ENCODE measurements around the gene OTOP2.
"Not testable (repeated sequence)": the region's sequence is repeated elsewhere in the genome, so short reads cannot be mapped to it uniquely, and the experiment has no call there.

The OTOP2 gene

GRCh38 chr17:74901353-74902135 is 22.5 kb upstream of the OTOP2 start:
- DNase-seq (ENCODE audit: low read depth in 2 of 2): no peak

GRCh38 chr17:74903034-74903433 is 21.0 kb upstream of the OTOP2 start:
- DNase-seq (ENCODE audit: low read depth in 2 of 2): no peak

DNA sequence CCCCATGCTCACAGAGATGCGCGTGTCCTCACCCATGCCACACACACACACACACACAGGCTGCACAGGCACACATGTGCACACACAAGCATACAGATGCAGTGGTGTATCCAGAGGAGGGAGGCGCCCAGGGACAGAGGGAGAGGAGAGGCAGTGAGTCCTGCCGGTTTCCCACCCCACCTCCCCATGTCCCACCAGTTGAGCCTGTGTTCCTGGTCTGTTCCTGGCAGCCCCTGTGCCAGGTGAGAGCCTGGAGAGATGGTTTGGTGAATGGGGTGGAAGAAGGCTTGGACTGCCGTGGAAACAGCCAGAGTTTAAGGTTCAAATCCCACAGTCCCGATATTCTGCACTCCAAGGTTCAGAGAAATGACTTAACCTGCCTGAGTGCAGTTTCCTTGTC is 20.4 kb upstream of the OTOP2 start:
- DNase-seq (ENCODE audit: low read depth in 2 of 2): no peak

- no peak for DNase-seq (ENCODE audit: low read depth in 2 of 2)
Observed at GRCh38 chr17:74904687-74905409, 19.2 kb upstream of the OTOP2 start.

DNA sequence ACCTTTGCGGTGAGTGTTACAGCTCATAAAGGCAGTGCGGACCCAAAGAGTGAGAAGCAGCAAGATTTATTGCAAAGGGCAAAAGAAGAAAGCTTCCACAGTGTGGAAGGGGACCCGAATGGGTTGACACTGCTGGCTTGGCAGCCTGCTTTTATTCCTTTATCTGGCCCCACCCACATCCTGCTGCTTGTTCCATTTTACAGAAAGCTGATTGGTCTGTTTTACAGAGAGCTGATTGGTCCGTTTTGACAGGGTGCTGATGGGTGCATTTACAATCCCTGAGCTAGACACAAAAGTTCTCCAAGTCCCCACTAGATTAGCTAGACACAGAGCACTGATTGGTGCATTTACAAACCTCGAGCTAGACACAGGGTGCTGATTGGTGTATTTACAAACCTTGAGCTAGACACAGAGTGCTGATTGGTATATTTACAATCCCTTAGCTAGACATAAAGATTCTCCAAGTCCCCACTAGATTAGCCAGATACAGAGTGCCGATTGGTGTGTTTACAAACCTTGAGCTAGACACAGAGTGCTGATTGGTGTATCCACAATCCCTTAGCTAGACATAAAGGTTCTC is 17.8 kb upstream of the OTOP2 start:
- DNase-seq (ENCODE audit: low read depth in 2 of 2): not testable (repeated sequence)

DNA sequence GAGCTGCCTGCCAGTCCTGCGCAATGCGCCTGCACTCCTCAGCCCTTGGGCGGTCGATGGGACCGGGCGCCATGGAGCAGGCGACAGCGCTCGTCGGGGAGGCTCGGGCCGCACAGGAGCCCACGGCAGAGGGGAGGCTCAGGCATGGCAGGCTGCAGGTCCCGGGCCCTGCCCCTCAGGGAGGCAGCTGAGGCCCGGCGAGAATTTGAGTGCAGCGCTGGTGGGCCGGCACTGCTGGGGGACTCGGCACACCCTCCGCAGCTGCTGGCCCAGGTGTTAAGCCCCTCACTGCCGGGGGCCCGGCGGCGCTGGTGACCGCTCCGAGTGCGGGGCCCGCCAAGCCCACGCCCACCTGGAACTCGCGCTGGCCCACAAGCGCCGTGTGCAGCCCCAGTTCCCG is 17.1 kb upstream of the OTOP2 start:
- no peak for DNase-seq (ENCODE audit: low read depth in 2 of 2)

GRCh38 chr17:74909097-74909496 is 15.0 kb upstream of the OTOP2 start:
- DNase-seq (ENCODE audit: low read depth in 2 of 2): not testable (repeated sequence)

- not testable (repeated sequence) for DNase-seq (ENCODE audit: low read depth in 2 of 2)
Observed at GRCh38 chr17:74911423-74911822, 12.7 kb upstream of the OTOP2 start.

GRCh38 chr17:74916136-74916850 is 7.8 kb upstream of the OTOP2 start:
- no peak for DNase-seq (ENCODE audit: low read depth in 2 of 2)

- no peak for DNase-seq (ENCODE audit: low read depth in 2 of 2)
Observed at GRCh38 chr17:74916851-74917199, 7.2 kb upstream of the OTOP2 start.

DNA sequence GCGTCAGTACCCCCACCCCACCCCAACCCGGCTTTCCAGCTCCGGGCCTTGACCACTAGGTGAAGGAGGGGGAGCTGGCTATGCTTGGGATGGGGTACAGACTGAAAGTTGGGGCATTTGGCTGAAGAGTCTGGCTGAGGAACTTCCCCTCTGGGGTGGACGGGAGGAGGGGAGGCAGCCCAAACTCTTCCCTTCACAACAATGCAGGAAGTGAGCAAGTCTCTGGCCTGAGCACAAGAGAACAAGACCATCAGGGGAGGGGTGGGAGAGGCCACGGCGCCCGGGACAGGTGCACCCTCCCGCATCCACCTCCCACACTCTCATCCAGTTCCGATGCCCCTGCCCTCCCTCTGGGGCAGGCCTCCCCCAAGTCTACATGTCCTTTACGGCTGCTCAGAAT is 6.6 kb upstream of the OTOP2 start:
- no peak for DNase-seq (ENCODE audit: low read depth in 2 of 2)

- DNase-seq (ENCODE audit: low read depth in 2 of 2): no peak
Observed at GRCh38 chr17:74918906-74919305, 5.2 kb upstream of the OTOP2 start.

GRCh38 chr17:74919440-74920305 is 4.4 kb upstream of the OTOP2 start:
- DNase-seq (ENCODE audit: low read depth in 2 of 2): no peak

GRCh38 chr17:74920306-74920620 is 3.8 kb upstream of the OTOP2 start:
- DNase-seq (ENCODE audit: low read depth in 2 of 2): no peak

DNA sequence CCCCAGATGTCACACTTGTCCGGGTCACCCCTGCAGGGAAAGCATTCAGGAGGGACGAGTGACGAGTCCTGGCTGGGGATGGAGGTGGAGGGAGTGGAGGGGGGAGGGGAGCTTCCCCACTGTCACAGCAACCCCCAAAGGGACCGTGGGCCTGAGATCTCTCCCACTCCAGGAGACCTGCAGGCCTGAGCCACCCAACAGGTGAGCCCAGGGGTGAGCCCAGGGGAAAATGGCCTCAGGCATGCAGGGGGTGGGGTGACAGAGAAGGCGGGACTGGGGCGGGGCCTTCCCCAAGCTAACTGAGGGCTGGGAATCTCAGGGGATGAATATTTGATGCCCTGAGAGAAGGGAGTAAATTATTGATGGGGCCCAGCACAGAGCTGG is 3.4 kb upstream of the OTOP2 start:
- no peak for DNase-seq (ENCODE audit: low read depth in 2 of 2)

DNA sequence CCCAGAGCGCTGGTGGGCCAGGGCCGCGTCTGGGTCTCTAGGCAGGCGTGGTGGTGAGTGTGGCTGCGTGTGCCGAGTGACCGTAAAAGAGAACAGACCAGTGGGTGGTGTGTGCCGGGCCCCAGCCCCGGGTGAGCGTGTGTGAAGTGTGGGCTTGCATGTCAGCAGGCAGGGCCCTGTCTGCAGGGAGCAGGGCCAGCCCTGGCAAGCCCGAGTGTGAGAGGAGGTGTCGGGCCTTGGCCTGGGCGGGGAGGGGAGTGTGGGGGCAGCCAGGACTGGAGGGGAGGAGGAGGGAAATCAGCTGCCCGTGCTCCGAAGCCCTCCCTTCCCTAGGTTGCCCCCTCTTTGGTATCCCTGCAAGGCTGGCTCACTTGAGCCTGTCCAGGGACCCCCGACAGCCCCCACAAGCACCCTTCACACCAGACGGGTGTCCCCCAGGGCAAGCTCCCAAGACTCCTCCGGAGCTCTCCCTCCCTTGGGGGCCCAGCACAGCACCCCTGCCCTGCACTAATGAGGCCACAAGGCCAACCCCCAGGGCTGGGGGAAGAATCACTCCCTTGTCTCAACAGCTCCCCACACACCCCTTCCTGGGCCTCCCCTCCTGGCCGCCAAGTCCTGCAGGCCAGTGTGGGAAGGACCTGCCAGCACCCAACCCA is 2.9 kb upstream of the OTOP2 start:
- no peak for DNase-seq (ENCODE audit: low read depth in 2 of 2)

GRCh38 chr17:74921769-74922168 is 2.3 kb upstream of the OTOP2 start:
- no peak for DNase-seq (ENCODE audit: low read depth in 2 of 2)

DNA sequence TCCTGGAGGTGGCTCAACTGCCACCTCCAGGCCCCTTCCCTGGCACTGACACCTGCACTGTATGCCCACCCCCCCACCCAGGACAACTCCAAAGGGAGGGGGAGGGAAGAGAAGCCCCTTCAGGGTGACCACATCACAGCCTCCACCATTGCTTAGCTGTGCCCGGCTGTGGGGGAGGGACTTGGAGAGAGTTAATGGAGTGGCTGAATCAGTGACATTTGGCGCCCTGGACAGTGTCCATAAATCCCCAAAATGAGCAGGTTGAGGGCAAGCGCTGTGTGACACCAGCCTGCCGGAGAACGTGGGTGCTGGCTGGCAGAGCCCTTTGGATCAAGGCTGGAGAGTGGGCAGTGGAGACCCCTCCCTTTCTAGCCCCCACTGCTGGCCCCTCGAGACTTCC is 1.9 kb upstream of the OTOP2 start:
- no peak for DNase-seq (ENCODE audit: low read depth in 2 of 2)

DNA sequence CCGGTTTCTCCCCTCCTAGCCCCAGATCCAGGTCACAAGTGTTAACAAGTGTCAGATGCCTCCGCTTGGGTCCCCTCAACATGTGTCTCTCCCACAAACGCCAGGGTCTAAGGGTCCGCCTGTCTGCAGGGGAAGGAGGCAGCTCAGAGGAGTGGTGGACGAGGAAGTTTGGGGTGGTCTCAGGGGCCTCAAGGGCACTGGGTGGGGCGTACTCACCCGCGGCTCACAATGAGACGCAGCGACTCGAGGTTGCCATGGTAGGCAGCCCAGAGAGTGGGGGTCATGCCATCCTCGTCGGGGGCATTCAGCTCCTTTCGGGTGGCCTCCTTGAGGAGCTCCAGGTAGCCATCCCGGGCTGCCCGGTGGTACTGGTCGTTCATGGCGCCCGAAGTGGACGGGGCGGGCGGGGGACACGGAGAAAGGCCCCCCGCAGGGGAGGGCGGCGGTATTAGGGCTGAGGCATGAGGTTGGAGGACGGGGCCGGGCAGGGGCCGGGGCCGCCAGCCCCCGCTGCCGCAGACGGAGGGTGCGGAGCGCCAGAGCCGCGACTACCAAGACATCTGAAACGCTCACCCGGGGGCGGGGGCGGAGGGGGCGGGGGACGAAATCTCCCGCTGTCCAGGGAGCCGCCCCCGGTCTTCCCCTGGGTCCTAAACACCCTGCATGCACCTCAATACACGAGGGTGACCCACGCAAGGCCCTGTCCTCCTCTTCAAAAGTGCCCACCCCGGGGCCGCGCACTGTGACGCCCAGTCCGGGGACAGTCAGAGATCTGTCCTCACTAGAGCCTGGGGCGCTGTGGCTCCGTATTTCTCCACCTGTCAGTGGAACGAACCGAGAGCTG is 1.2 kb upstream of the OTOP2 start, which contains the start of gene USH1G:
Gene USH1G (minus strand): TSS at position 562 of the 844 bp plus-strand sequence. CDS start 182 bp downstream, at position 380.
- no peak for DNase-seq (ENCODE audit: low read depth in 2 of 2)
